HG02588 (cell line): ENCODE measurements around the gene MCF2L2.
"Not testable (repeated sequence)": the region's sequence is repeated elsewhere in the genome, so short reads cannot be mapped to it uniquely, and the experiment has no call there.

ENCODE experiments used
- ATAC-seq: cut with Tn5 transposase; IDR thresholded peaks from one replicate; pipeline ENCODE4 v1.9.1; 2021; ENCODE audit warnings: mild to moderate bottlenecking, moderate library complexity; ENCODE audit not compliant: unreplicated experiment

MCF2L2 gene

GRCh38 chr3:183428447-183429211 lies at the start of gene MCF2L2:
TSS of gene MCF2L2 (minus strand) at chr3:183428619. CDS start at chr3:183427977, 642 bp downstream.
- ATAC-seq, result peak; percentile 62

GRCh38 chr3:183477801-183478456 lies 49.5 kb upstream of the MCF2L2 start:
- no peak for ATAC-seq

- ATAC-seq, result not testable (repeated sequence)
Observed at GRCh38 chr3:183475764-183476162, 47.3 kb upstream of the MCF2L2 start.

- no peak for ATAC-seq
Observed at GRCh38 chr3:183475016-183475763, 46.8 kb upstream of the MCF2L2 start.

DNA sequence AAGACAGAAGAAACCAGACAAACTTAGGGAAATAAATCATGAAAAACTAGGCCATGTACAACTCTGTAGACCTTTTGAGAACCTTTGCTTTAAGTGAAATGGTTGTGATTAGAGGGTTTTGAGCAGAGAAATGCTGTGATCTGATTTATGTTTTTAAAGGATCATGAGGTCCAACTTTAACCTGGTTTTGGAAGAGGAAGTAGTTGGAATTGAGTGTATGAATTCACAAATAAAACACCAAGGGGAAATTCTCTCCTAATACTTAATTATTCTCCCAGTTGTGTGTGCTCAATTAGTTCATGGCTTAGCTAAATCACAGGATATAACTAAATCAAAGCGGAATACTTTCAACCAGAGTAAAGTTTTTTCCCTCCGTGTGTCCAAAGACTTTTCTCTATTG lies 45.5 kb upstream of the MCF2L2 start:
- no peak for ATAC-seq

- ATAC-seq, result no peak
Observed at GRCh38 chr3:183472155-183472554, 43.7 kb upstream of the MCF2L2 start.

- no peak for ATAC-seq
Observed at GRCh38 chr3:183468424-183468823, 40.0 kb upstream of the MCF2L2 start.

GRCh38 chr3:183466575-183466974 lies 38.2 kb upstream of the MCF2L2 start:
- ATAC-seq, result no peak

- ATAC-seq, result not testable (repeated sequence)
Observed at GRCh38 chr3:183465710-183466109, 37.3 kb upstream of the MCF2L2 start.

- no peak for ATAC-seq
Observed at GRCh38 chr3:183464480-183464879, 36.1 kb upstream of the MCF2L2 start.

- no peak for ATAC-seq
Observed at GRCh38 chr3:183460081-183461055, 31.9 kb upstream of the MCF2L2 start.

DNA sequence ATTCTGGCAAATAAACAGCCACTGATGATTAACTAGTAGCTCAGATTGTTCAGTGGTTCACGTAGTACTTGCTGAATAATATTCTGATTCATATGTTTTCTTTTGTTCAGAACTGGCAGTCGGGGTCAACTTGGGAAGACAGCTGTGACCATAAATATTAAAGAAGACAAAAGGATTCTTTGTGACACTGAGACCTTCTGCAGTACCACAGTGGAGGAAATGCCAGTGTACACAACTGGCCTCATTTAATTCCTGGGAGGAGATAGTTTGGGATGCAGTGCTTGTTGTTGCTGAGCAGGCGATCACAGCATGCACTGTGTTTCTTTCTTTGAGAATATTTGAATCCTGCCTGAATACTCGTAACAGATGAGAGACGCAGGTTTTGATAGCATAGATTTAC lies 26.7 kb upstream of the MCF2L2 start:
- ATAC-seq, result no peak

GRCh38 chr3:183454064-183454463 lies 25.6 kb upstream of the MCF2L2 start:
- no peak for ATAC-seq

GRCh38 chr3:183449791-183450190 lies 21.4 kb upstream of the MCF2L2 start:
- no peak for ATAC-seq

GRCh38 chr3:183449391-183449790 lies 21.0 kb upstream of the MCF2L2 start:
- ATAC-seq, result no peak

- no peak for ATAC-seq
Observed at GRCh38 chr3:183448369-183449128, 20.1 kb upstream of the MCF2L2 start.

DNA sequence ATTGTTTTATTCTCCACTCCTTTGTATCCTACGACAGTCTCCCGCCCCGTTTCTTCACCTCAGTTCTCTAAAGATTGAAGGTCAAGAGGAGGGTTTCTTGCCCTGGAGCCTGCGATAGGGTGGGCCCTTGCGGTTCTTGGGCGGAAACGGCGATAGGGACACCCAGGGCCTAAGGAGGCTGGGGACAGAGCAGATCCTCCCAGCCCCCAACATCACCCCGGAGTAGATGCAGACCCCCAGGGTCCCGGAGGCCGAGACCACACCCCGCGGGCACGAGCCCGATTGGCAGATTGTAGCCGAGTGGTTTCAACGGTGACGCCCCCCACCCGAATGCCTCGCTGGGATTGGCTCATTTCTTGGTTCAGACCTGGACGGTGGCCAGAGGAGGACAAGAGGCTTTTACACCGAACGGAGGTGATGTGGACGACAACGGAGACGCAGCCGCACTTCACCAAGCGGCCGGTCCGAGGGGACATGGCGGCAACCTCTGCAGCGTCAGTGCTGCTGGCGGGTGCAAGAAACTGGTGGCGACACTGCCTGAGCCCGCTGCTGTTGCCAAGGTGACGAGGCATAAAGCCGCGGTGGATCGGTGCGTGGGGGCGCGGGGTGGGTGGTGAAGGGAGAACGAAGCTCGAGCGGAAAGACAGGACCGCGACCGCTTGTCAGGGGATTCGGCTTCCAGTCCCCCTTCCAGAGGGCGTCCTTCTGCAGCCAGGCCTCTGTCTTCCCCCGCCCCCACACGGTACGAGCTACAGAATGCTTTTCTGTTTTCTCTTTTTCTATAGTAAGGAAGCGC lies 19.0 kb upstream of the MCF2L2 start:
- peak; percentile 87 for ATAC-seq

- ATAC-seq, result no peak
Observed at GRCh38 chr3:183446838-183447205, 18.4 kb upstream of the MCF2L2 start.

GRCh38 chr3:183444748-183445147 lies 16.3 kb upstream of the MCF2L2 start:
- ATAC-seq, result no peak
